Cardiac fibroblast (primary cell): ENCODE data around the gene PTCHD1.

Experiments
- DNase-seq, 2 donors: peaks; one replicate each; pipeline versions ENCODE4 v3.0.0 to v3.0.0-alpha.2; 2010; ENCODE audit warnings: low read depth in 2 of 2
- H3K4me3 ChIP-seq, 2 donors: replicated peaks in 1 of 2; 1 replicate in 1 of 2; 2 replicates in 1 of 2; pipeline ENCODE4 v1.5.1; 2011; ENCODE audit warnings: low read depth in 2 of 2, low read length in 2 of 2, mild to moderate bottlenecking in 2 of 2, moderate library complexity in 1 of 2
- TF ChIP-seq, protein P1 (sequence below): IDR thresholded peaks from one replicate; pipeline ENCODE4 v1.5.1; 2011; ENCODE audit warnings: low read depth, mild to moderate bottlenecking, low read length, inconsistent platforms

The PTCHD1 gene

DNA sequence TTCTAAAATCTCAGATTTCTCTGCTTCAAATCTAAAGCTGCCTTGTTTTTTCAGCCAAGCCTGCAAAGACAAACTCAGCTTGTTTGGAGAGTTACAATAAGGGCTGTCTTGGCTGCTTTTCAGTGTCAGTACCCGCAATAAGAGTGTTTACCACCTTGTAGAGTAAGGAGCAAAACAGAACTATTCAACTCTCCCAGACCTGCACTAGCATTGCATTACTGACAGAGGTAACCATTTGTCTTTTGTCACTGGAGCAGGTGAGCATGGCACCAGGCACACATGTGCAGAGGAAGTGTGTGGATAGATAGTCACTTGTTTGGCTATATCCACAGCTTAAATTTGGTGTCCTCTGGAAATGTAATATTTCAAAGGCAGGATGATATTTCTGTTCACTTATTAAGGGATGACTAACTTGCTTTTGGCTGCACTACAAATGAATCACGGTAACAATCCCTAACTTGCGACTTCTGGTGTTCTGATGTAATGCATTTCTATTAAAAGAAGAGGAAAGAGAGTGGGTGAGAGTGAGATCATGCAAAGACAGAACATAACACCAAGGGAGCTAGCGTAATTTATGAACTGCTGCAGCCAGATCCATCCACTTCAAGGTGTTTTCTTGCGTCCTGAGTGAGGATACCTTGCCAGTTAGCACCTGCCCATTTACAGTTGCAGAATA, 38.6 kb downstream of the PTCHD1 start:
- H3K4me3 ChIP-seq = no peak overlapping the region
- DNase-seq = peak; percentile 48 to 82
- TF ChIP-seq, protein P1, sequence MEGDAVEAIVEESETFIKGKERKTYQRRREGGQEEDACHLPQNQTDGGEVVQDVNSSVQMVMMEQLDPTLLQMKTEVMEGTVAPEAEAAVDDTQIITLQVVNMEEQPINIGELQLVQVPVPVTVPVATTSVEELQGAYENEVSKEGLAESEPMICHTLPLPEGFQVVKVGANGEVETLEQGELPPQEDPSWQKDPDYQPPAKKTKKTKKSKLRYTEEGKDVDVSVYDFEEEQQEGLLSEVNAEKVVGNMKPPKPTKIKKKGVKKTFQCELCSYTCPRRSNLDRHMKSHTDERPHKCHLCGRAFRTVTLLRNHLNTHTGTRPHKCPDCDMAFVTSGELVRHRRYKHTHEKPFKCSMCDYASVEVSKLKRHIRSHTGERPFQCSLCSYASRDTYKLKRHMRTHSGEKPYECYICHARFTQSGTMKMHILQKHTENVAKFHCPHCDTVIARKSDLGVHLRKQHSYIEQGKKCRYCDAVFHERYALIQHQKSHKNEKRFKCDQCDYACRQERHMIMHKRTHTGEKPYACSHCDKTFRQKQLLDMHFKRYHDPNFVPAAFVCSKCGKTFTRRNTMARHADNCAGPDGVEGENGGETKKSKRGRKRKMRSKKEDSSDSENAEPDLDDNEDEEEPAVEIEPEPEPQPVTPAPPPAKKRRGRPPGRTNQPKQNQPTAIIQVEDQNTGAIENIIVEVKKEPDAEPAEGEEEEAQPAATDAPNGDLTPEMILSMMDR = no peak

GRCh38 chrX:23374291-23374690, 39.6 kb downstream of the PTCHD1 start:
- TF ChIP-seq, protein P1 = no peak
- no peak for DNase-seq
- H3K4me3 ChIP-seq = no peak overlapping the region

GRCh38 chrX:23376581-23376980, 41.9 kb downstream of the PTCHD1 start:
- no peak for DNase-seq
- no peak overlapping the region for H3K4me3 ChIP-seq
- TF ChIP-seq, protein P1 = no peak

- DNase-seq = no peak
- no peak overlapping the region for H3K4me3 ChIP-seq
- TF ChIP-seq, protein P1 = no peak
These were observed 45.9 kb downstream of the PTCHD1 start for GRCh38 chrX:23380581-23380980.

- DNase-seq = no peak
- H3K4me3 ChIP-seq = no peak overlapping the region
- TF ChIP-seq, protein P1 = no peak
These were observed 46.7 kb downstream of the PTCHD1 start for GRCh38 chrX:23381099-23382087.

GRCh38 chrX:23382572-23382971, 47.9 kb downstream of the PTCHD1 start:
- DNase-seq = no peak
- H3K4me3 ChIP-seq = no peak overlapping the region
- TF ChIP-seq, protein P1 = no peak
